Endothelial cell of umbilical vein (primary cell): ENCODE measurements around the gene LIPK.

Experiments
- MYC ChIP-seq: IDR thresholded peaks from one replicate; pipeline ENCODE4 v1.6.1; 2011; ENCODE audit warnings: mild to moderate bottlenecking, low read depth, low read length
- POLR2A ChIP-seq: IDR thresholded peaks from 2 replicates; pipeline ENCODE4 v1.6.1; 2012; ENCODE audit warnings: low read depth, mild to moderate bottlenecking, control low read depth, low read length
- TF ChIP-seq, protein P1 (sequence below), 2 donors: IDR thresholded peaks; 1 replicate in 1 of 2; 2 replicates in 1 of 2; pipeline ENCODE4 v1.5.1; 2011; ENCODE audit warnings: low read length in 2 of 2, mild to moderate bottlenecking in 2 of 2, moderate library complexity in 2 of 2, control low read depth in 1 of 2, inconsistent platforms in 1 of 2, low read depth in 1 of 2; ENCODE audit not compliant: insufficient read depth in 1 of 2; ENCODE audit errors: extremely low read depth in 1 of 2
- TF ChIP-seq, protein P2 (sequence below): IDR thresholded peaks from 2 replicates; pipeline ENCODE4 v1.6.1; 2011; ENCODE audit not compliant: insufficient read depth, insufficient read length

GRCh38 chr10:88661577-88661976 lies 44.5 kb upstream of the LIPK start:
- TF ChIP-seq MYC = no peak
- TF ChIP-seq, protein P1, sequence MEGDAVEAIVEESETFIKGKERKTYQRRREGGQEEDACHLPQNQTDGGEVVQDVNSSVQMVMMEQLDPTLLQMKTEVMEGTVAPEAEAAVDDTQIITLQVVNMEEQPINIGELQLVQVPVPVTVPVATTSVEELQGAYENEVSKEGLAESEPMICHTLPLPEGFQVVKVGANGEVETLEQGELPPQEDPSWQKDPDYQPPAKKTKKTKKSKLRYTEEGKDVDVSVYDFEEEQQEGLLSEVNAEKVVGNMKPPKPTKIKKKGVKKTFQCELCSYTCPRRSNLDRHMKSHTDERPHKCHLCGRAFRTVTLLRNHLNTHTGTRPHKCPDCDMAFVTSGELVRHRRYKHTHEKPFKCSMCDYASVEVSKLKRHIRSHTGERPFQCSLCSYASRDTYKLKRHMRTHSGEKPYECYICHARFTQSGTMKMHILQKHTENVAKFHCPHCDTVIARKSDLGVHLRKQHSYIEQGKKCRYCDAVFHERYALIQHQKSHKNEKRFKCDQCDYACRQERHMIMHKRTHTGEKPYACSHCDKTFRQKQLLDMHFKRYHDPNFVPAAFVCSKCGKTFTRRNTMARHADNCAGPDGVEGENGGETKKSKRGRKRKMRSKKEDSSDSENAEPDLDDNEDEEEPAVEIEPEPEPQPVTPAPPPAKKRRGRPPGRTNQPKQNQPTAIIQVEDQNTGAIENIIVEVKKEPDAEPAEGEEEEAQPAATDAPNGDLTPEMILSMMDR (IDR thresholded peaks at IDR 0.05; ENCODE audit: extremely low read depth in 1 of 2, insufficient read depth in 1 of 2, low read depth in 1 of 2, low read length in 2 of 2) = no peak
- TF ChIP-seq, protein P2, sequence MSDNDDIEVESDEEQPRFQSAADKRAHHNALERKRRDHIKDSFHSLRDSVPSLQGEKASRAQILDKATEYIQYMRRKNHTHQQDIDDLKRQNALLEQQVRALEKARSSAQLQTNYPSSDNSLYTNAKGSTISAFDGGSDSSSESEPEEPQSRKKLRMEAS = no peak
- TF ChIP-seq POLR2A = no peak
